Breast epithelium (tissue), 3 donors: ENCODE data around the gene LGR5.

Experiments
- CTCF ChIP-seq, 3 donors: fragments of 450-650 bp; IDR thresholded peaks; one replicate each; pipeline ENCODE4 v1.5.1; 2016 to 2017; ENCODE audit warnings: antibody characterized with exemption in 3 of 3, mild to moderate bottlenecking in 3 of 3, moderate library complexity in 3 of 3
- POLR2A ChIP-seq: fragments of 450-650 bp; IDR thresholded peaks from one replicate; pipeline ENCODE4 v1.6.1; 2016; ENCODE audit warnings: antibody characterized with exemption, mild to moderate bottlenecking, moderate library complexity

- TF ChIP-seq CTCF (IDR thresholded peaks at IDR 0.05) (no peak), POLR2A (no peak)
These were observed 5.5 kb downstream of the LGR5 start for GRCh38 chr12:71445071-71445470.
